CD4-positive, alpha-beta T cell (primary cell): ENCODE results near the gene ITIH2. TPM values are rescaled to one million over a fixed set of nuclear protein-coding genes. Genes with fewer than 3 reads are reported as not detected.

Experiments
- ATAC-seq: fragments of 200-7000 bp; cut with Tn5 transposase; one replicate; pipeline ENCODE4 v1.10.0; 2022; ENCODE audit warnings: mild to moderate bottlenecking; ENCODE audit not compliant: poor library complexity
- CTCF ChIA-PET: fragments of 350-600 bp; sonication (Branson Sonifier 250); formaldehyde crosslinking; loops from one replicate; lab custom pipeline; 2021; ENCODE audit warnings: antibody characterized with exemption, inconsistent platforms; lab: Charles Lee
- POLR2A ChIA-PET: fragments of 350-600 bp; sonication (Branson Sonifier 250); formaldehyde crosslinking; loops from one replicate; lab custom pipeline; 2021; ENCODE audit warnings: antibody characterized with exemption, inconsistent platforms; lab: Charles Lee
- DNase-seq, 14 experiments: peaks; one replicate each; pipeline ENCODE4 v3.0.0-alpha.2; 2013 to 2020; ENCODE audit warnings: mixed read lengths in 2 of 14
- H3K27ac ChIP-seq, 2 donors: one replicate each; pipeline versions ENCODE4 v1.5.1 to v1.7.0; 2013; ENCODE audit warnings: low read length in 2 of 2, low read depth in 1 of 2, mild to moderate bottlenecking in 1 of 2
- H3K27me3 ChIP-seq, 2 experiments: 1 replicate in 1 of 2; 2 replicates in 1 of 2; pipeline versions ENCODE4 v1.6.1 to v1.7.0; 2013; ENCODE audit warnings: low read length in 2 of 2, control low read depth in 1 of 2, mild to moderate bottlenecking in 1 of 2, moderate library complexity in 1 of 2; ENCODE audit not compliant: insufficient read depth in 2 of 2, control insufficient read depth in 1 of 2
- H3K36me3 ChIP-seq: one replicate; pipeline ENCODE4 v1.6.1; 2013; ENCODE audit warnings: low read length, control low read depth; ENCODE audit not compliant: insufficient read depth
- H3K4me1 ChIP-seq: one replicate; pipeline ENCODE4 v1.6.1; 2013; ENCODE audit warnings: low read length, control low read depth; ENCODE audit not compliant: insufficient read depth
- H3K4me3 ChIP-seq: one replicate; pipeline ENCODE4 v1.5.1; 2013; ENCODE audit warnings: mild to moderate bottlenecking, low read length, moderate library complexity
- H3K9me3 ChIP-seq, 2 experiments: 1 replicate in 1 of 2; 2 replicates in 1 of 2; pipeline versions ENCODE4 v1.6.1 to v1.7.0; 2013; ENCODE audit warnings: low read length in 2 of 2, mild to moderate bottlenecking in 2 of 2, control low read depth in 1 of 2, moderate library complexity in 1 of 2; ENCODE audit not compliant: control insufficient read depth in 1 of 2, insufficient read depth in 1 of 2
- H3K27ac Mint-ChIP-seq: one replicate; pipeline ENCODE4 v1.8.0; 2020; ENCODE audit warnings: mixed read lengths
- H3K27me3 Mint-ChIP-seq: one replicate; pipeline ENCODE4 v1.8.0; 2021; ENCODE audit warnings: mixed read lengths
- H3K36me3 Mint-ChIP-seq: one replicate; pipeline ENCODE4 v1.8.0; 2021; ENCODE audit warnings: low read depth, mixed read lengths
- H3K4me1 Mint-ChIP-seq: one replicate; pipeline ENCODE4 v1.8.0; 2021; ENCODE audit warnings: low read depth, mixed read lengths
- H3K4me3 Mint-ChIP-seq: one replicate; pipeline ENCODE4 v1.8.0; 2020; ENCODE audit warnings: mild to moderate bottlenecking, mixed read lengths
- H3K9me3 Mint-ChIP-seq: one replicate; pipeline ENCODE4 v1.8.0; 2020; ENCODE audit warnings: mixed read lengths
- CTCF ChIP-seq: fragments of 200-600 bp; IDR thresholded peaks from one replicate; pipeline ENCODE4 v1.8.0; 2022; ENCODE audit warnings: antibody characterized with exemption, mild to moderate bottlenecking
- intact Hi-C, 2 experiments: fragments of 100-400 bp; cut with DNase I in 1 of 2; cut with micrococcal nuclease in 1 of 2; formaldehyde crosslinking; loops; one replicate each; pipeline versions ENCODE4 v1.15.1 to v1.9.0; 2023 to 2025; cut with DNase I, micrococcal nuclease
- total RNA-seq, 174 experiments: library from RNA in 2 of 174; stranded (reverse) in 2 of 174; gene quantifications; one replicate each; pipeline ENCODE4 v1.2.3 and lab custom pipeline; 2021 to 2026

The ITIH2 gene
- total RNA-seq, 2 experiments from 2014 or later: not detected

- intact Hi-C loops: no loop called here
- peaks cover 68% of the 10 kb centered on the region for H3K27me3 Mint-ChIP-seq
- POLR2A ChIA-PET: no interaction called here
Observed at GRCh38 chr10:7665767-7666166, 37.3 kb upstream of the ITIH2 start.

GRCh38 chr10:7666253-7667023 lies 36.7 kb upstream of the ITIH2 start, which contains the start of gene ITIH5:
ITIH5 (minus strand) TSS chr10:7666966; CDS start chr10:7666892, 74 bp downstream.
- Histone ChIP-seq H3K9me3 (no peaks in the 10 kb centered on the region), H3K4me3 (peak within 1 kb of the TSS; percentile 32), H3K36me3 (no peaks in the 10 kb centered on the region), H3K27ac (no peak within 1 kb of the TSS), H3K27me3 (peaks cover 24 to 53% of the 10 kb centered on the region in 2 experiments), H3K4me1 (peaks cover 16% of the 10 kb centered on the region)
- H3K27me3 Mint-ChIP-seq: peaks cover 65% of the 10 kb centered on the region
- DNase-seq (peak in 3 of 14 experiments; percentile 5 to 19 (median 8)), ATAC-seq (peak; percentile 26)
- H3K4me1 Mint-ChIP-seq: peaks cover 18% of the 10 kb centered on the region
- no peak for TF ChIP-seq CTCF
- H3K27ac Mint-ChIP-seq: no peak within 1 kb of the TSS
- peak within 1 kb of the TSS; percentile 95 for H3K4me3 Mint-ChIP-seq
- intact Hi-C loops: no loop called here
- CTCF ChIA-PET: interaction anchor here (0.7 to 1.0 kb wide), 3 partner anchors 18 to 21 kb away, joined by 3 read pairs; no protein-coding TSS in a partner anchor
- H3K9me3 Mint-ChIP-seq: no peaks in the 10 kb centered on the region
- no peaks in the 10 kb centered on the region for H3K36me3 Mint-ChIP-seq
- POLR2A ChIA-PET: no interaction called here

More at GRCh38 chr10:7665767-7666166, 37.3 kb upstream of the ITIH2 start:
- no peaks in the 10 kb centered on the region for H3K9me3 ChIP-seq
- peaks cover 16% of the 10 kb centered on the region for H3K4me1 ChIP-seq
- no peak overlapping the region for H3K4me3 ChIP-seq
- no peaks in the 10 kb centered on the region for H3K36me3 Mint-ChIP-seq
- H3K27ac ChIP-seq: no peak overlapping the region
- TF ChIP-seq CTCF: no peak
- peaks cover 18% of the 10 kb centered on the region for H3K4me1 Mint-ChIP-seq
- DNase-seq: no peak
- no peak overlapping the region for H3K27ac Mint-ChIP-seq
- CTCF ChIA-PET: interaction anchor here (0.7 to 0.8 kb wide), 2 partner anchors 17 to 21 kb away, joined by 3 read pairs; no protein-coding TSS in a partner anchor
- no peak for ATAC-seq
- H3K4me3 Mint-ChIP-seq: peak overlapping the region; percentile 86
- H3K9me3 Mint-ChIP-seq: no peaks in the 10 kb centered on the region
- peaks cover 30 to 58% of the 10 kb centered on the region in 2 experiments for H3K27me3 ChIP-seq
- no peaks in the 10 kb centered on the region for H3K36me3 ChIP-seq

GRCh38 chr10:7667262-7668141 lies 35.6 kb upstream of the ITIH2 start:
- ChIA-PET CTCF (interaction anchor here (1.0 kb wide), 1 partner anchor 20 kb away, joined by 3 read pairs; no protein-coding TSS in a partner anchor), POLR2A (no interaction called here)
- Mint-ChIP-seq H3K27ac (no peak overlapping the region), H3K36me3 (no peaks in the 10 kb centered on the region), H3K4me3 (peak overlapping the region; percentile 95), H3K27me3 (peaks cover 66% of the 10 kb centered on the region), H3K9me3 (no peaks in the 10 kb centered on the region), H3K4me1 (peaks cover 18% of the 10 kb centered on the region)
- peak overlapping the region; percentile 26 for H3K4me3 ChIP-seq
- H3K4me1 ChIP-seq: peaks cover 16% of the 10 kb centered on the region
- H3K27ac ChIP-seq: no peak overlapping the region
- H3K36me3 ChIP-seq: no peaks in the 10 kb centered on the region
- intact Hi-C loops: no loop called here
- TF ChIP-seq CTCF: no peak
- ATAC-seq (peak; percentile 58), DNase-seq (peak in 3 of 14 experiments; percentile 4 to 21 (median 8))
- no peaks in the 10 kb centered on the region for H3K9me3 ChIP-seq
- H3K27me3 ChIP-seq: peaks cover 24 to 49% of the 10 kb centered on the region in 2 experiments
